Right lobe of liver (tissue), 6 donors: ENCODE data around the gene JAKMIP1. TPM values are rescaled to one million over a fixed set of nuclear protein-coding genes. Genes with fewer than 3 reads are reported as not detected.

Source experiments
- ATAC-seq, 4 donors: fragments of 200-7000 bp; cut with Tn5 transposase; one replicate each; pipeline ENCODE4 v1.9.1; 2020; ENCODE audit warnings: mild to moderate bottlenecking in 4 of 4, moderate library complexity in 4 of 4
- DNase-seq, 3 donors: peaks; one replicate each; pipeline ENCODE4 v3.0.0-alpha.2; 2020
- H3K27ac ChIP-seq, 3 donors: fragments of 200-600 bp; one replicate each; pipeline ENCODE4 v1.8.0; 2022
- H3K27me3 ChIP-seq, 2 donors: fragments of 200-600 bp; one replicate each; pipeline ENCODE4 v1.8.0; 2022
- H3K36me3 ChIP-seq, 4 donors: fragments of 200-600 bp; sonication (generic) in 1 of 4; one replicate each; pipeline versions ENCODE4 v1.5.1 to v1.8.0; 2017 to 2022; ENCODE audit warnings: control low read depth in 1 of 4
- H3K4me1 ChIP-seq, 4 donors: fragments of 200-600 bp; sonication (generic) in 1 of 4; one replicate each; pipeline versions ENCODE4 v1.5.1 to v1.8.0; 2017 to 2022; ENCODE audit warnings: control low read depth in 1 of 4
- H3K4me3 ChIP-seq, 3 donors: fragments of 200-600 bp; one replicate each; pipeline ENCODE4 v1.8.0; 2022
- H3K9me3 ChIP-seq, 4 donors: fragments of 200-600 bp; sonication (generic) in 1 of 4; one replicate each; pipeline versions ENCODE4 v1.5.1 to v1.8.0; 2017 to 2022; ENCODE audit warnings: control low read depth in 1 of 4
- CTCF ChIP-seq, 4 donors: fragments of 200-600 bp in 3 of 4; fragments of 450-650 bp in 1 of 4; IDR thresholded peaks; one replicate each; pipeline versions ENCODE4 v1.5.1 to v1.8.0; 2016 to 2022; ENCODE audit warnings: antibody characterized with exemption in 4 of 4, mild to moderate bottlenecking in 2 of 4
- POLR2A ChIP-seq: fragments of 450-650 bp; IDR thresholded peaks from one replicate; pipeline ENCODE4 v1.6.1; 2017; ENCODE audit warnings: antibody characterized with exemption, mild to moderate bottlenecking
- WGBS: methylation state at CpG from one replicate; pipeline ENCODE4 v1.1.6; 2018; ENCODE audit warnings: low coverage, low lambda C conversion rate; ENCODE audit not compliant: insufficient coverage; ENCODE audit errors: missing lambda C conversion rate; 5-methylcytosine and 5-hydroxymethylcytosine counted together
- intact Hi-C, 2 donors: fragments of 100-400 bp; cut with DNase I; formaldehyde crosslinking; loops; one replicate each; pipeline versions ENCODE4 v1.11.2 to v1.14.1; 2022
- total RNA-seq, 6 experiments: library from RNA; depleted of rRNA in 2 of 6; stranded (reverse); fragments of >200 nt in 2 of 6; fragmentation: NEBNext Ultra II Directional in 3 of 6; extraction: Animal tissue kit (Norgen Biotek cat#: 25700) in 3 of 6; gene quantifications; one replicate each; pipeline versions ENCODE4 v1.1.0 to v1.2.4, GENCODE V29; 2016 to 2023
- donor health status: DM: no; HTN: yes; CAD: no.
- donor health status: DM: no; HTN: no; CAD: no.
- donor health status: DM: no; HTN: no; CAD: no.
- donor health status: DM: no; HTN: yes; CAD: no.
- donor health status: DM: no; HTN: yes; CAD: no.

Gene JAKMIP1
- total RNA-seq, 6 experiments from 2014 or later: 0.12 TPM; not detected in 5

- Histone ChIP-seq H3K9me3 (no peaks in the 10 kb centered on the region), H3K4me3 (no peak overlapping the region), H3K27ac (no peak overlapping the region), H3K4me1 (no peaks in the 10 kb centered on the region), H3K36me3 (no peaks in the 10 kb centered on the region), H3K27me3 (no peaks in the 10 kb centered on the region)
- WGBS: 60% methylated on average over 1 of the region's 11 CpGs
- TF ChIP-seq CTCF (IDR thresholded peaks at IDR 0.05) (no peak), POLR2A (no peak)
- DNase-seq: no peak
- ATAC-seq: no peak
- intact Hi-C loops: no loop called here
Observed at GRCh38 chr4:5992828-5993321, 207.5 kb downstream of the JAKMIP1 start.

GRCh38 chr4:5992171-5992827 lies 208.1 kb downstream of the JAKMIP1 start:
- Histone ChIP-seq H3K36me3 (no peaks in the 10 kb centered on the region), H3K9me3 (no peaks in the 10 kb centered on the region), H3K27me3 (no peaks in the 10 kb centered on the region), H3K4me1 (no peaks in the 10 kb centered on the region), H3K27ac (no peak overlapping the region), H3K4me3 (no peak overlapping the region)
- no peak for ATAC-seq
- 64% methylated on average over 8 of the region's 17 CpGs for WGBS
- TF ChIP-seq POLR2A: no peak
- TF ChIP-seq CTCF (IDR thresholded peaks at IDR 0.05): no peak
- intact Hi-C loops: no loop called here
- DNase-seq: no peak

- Histone ChIP-seq H3K4me1 (no peaks in the 10 kb centered on the region), H3K27me3 (no peaks in the 10 kb centered on the region), H3K27ac (no peak overlapping the region), H3K36me3 (no peaks in the 10 kb centered on the region), H3K9me3 (no peaks in the 10 kb centered on the region), H3K4me3 (no peak overlapping the region)
- WGBS: 29% methylated on average over 1 of the region's 1 CpG
- intact Hi-C loops: no loop called here
- ATAC-seq: no peak
- DNase-seq: no peak
- no peak for TF ChIP-seq POLR2A
- no peak for TF ChIP-seq CTCF (IDR thresholded peaks at IDR 0.05)
Observed at GRCh38 chr4:5991405-5991804, 208.9 kb downstream of the JAKMIP1 start.

- H3K4me3 ChIP-seq: no peak overlapping the region
- WGBS: 72% methylated on average over 8 of the region's 16 CpGs
- DNase-seq (no peak), ATAC-seq (no peak)
- H3K27me3 ChIP-seq: no peaks in the 10 kb centered on the region
- H3K36me3 ChIP-seq: no peaks in the 10 kb centered on the region
- no peaks in the 10 kb centered on the region for H3K9me3 ChIP-seq
- intact Hi-C loops: no loop called here
- H3K27ac ChIP-seq: no peak overlapping the region
- TF ChIP-seq CTCF (IDR thresholded peaks at IDR 0.05) (no peak), POLR2A (no peak)
- H3K4me1 ChIP-seq: no peaks in the 10 kb centered on the region
Observed at GRCh38 chr4:5990446-5991160, 209.7 kb downstream of the JAKMIP1 start.
